Measurements from ENCODE around the gene FITM1.

The FITM1 gene

DNA sequence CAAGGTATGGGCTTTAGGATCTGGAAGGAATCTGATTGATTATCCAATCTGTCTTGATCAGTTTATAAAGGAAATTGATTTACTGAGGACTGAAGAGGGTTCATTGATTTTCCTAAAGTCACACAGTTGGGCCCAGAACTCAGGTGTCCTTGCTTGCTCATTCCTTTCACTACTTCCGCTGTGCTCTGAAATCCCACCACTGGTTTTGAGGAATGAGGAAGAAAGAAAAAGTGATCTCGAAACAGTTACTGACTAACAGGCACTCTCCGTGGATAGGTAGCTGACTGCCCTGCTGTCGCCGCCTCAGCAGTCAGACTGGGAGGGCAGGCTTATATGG is at the start of gene FITM1:
FITM1 (plus strand) TSS at position 280 of the 337 bp plus-strand sequence. CDS start 905 bp downstream, outside the sequence.
- no peak for DNase-seq (ENCODE audit: low read depth)

- DNase-seq (ENCODE audit: low read depth), result no peak
Observed at GRCh38 chr14:24080888-24081738, 49.3 kb upstream of the FITM1 start.

DNA sequence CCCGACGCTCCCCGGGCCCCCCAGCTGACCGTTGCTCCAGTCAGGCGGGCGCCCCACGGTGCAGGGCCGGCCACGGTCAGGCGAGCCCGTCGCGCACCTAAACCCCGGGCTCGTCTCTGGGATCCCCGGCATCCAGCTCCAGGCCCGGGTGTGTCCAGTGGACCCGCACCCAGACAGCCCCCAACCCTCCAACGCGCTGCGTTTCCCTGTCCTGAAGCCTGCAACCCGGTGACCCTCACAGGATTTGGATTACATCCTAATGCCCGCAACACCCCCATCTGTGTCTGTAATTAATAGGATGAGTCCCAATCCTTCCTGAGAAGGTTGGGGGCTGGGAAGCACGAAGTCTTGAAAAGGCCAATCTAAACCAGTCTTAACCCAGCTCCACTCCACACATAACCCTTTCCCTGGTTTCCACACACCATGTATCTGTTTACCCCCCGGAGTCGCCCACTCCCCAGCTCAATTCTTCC is 48.7 kb upstream of the FITM1 start:
- no peak for DNase-seq (ENCODE audit: low read depth)

GRCh38 chr14:24082411-24083080 is 47.9 kb upstream of the FITM1 start:
- DNase-seq (ENCODE audit: low read depth), result no peak

GRCh38 chr14:24083462-24083861 is 47.0 kb upstream of the FITM1 start:
- no peak for DNase-seq (ENCODE audit: low read depth)

DNA sequence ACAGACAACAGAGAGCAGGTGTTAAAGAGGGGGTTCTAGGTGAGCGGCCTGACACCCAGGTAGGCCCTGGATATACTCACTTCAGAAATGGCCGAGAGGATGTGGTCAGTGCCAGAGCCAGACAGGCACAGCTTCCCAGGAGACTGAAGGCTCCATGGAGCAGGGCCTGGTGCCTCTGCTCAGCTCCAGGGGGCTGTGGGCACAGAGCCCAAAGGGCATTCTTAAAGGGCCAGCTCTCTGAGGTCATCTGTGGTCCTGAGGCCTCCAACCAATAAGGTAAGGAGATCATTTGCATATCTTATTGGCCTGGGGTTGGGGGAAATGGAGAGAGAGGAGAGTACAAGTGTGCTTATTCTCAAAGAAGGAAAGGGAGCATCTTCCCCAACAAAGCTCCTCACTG is 46.0 kb upstream of the FITM1 start:
- DNase-seq (ENCODE audit: low read depth), result no peak

DNA sequence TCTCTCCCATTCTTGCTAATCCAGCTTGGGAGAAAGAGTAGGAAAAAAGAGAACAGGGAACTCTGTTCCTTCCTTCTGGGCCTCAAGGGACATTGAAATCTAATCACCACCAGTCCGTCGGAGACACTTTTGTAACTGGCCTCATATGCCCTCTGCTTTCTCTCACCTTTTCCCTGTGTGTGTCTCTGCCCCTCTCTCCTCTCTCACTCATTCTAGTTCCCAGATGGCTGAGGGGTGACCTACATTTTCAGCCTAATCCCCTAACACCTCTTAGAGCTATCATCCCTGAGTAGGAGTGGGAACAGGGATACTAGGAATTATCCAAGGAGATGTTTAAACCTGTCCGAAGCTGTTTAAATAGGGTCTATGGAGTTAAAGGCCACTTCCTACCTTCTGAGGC is 45.2 kb upstream of the FITM1 start:
- DNase-seq (ENCODE audit: low read depth), result no peak

DNA sequence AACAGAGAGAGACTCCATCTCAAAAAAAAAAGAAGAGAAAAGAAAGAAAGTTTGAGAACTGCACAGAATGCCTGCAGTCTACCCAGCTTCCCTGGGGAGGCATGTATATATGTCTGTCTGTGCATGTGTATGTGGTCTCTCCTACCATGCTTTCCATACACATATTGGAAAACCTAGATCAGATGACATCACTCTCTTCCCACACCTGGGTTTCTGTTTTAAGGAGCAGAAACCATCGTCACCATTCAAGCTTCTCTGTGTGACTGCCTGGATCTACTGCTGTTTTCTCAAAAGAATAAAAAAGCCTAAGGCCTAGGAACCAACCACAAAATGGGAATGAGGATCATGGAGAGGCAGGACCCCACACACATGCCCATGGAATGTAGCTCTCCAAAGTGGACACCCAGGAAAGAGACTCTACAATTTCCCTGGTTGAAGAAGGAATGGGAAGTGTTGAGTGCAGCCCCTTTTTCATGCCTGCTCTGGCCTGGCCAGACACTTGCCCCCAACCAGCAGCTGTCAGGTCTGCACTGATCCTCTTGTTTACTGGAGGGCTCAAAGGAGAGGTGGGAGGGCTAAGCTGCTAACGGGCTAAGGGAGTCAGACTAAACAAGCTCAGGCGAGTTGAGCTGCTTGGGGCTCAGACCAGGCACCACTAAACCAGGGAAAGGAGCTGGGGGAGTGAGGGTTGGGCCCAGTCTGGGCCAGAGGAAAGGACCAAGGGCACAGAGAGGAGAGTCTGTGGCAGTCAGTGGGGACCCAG is 44.1 kb upstream of the FITM1 start:
- no peak for DNase-seq (ENCODE audit: low read depth)

DNA sequence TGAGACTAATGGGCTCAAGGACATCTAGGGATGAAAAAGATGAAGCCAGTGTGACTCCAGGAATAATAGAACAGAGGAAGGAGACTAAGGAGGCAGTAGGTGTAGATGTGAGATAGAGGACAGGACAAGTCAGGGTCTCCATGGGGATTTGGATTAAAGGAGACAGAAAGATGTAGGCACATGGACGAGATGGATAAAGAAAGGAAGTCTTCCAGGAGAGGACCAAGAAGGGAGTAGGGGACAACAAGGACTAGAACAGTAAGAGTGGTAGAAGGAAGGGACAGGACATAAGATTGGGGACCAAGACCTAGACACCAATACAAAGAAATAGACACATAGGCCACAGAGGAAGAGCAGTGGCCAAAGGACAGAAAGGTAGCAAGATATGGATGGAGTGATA is 43.5 kb upstream of the FITM1 start:
- DNase-seq (ENCODE audit: low read depth), result no peak

- no peak for DNase-seq (ENCODE audit: low read depth)
Observed at GRCh38 chr14:24088095-24088494, 42.4 kb upstream of the FITM1 start.

DNA sequence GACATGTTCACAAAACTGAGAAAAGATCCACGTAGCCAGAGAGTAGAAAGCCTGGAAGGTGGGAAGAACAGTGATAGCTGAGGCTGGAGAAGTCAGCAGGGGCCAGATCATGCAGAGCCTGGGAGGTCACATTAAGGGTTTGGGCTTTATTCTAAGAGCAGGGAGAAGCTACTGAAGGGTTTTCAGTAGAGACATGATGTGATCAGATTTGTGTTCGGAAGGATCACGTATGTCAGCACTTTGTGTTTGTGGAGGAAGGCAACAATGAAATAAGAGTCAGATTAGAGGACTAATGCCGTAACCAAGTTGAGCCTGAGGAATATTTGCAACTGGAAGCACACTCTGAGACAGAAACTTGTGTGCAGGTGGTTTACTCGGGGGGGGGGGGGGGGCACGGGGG is 40.6 kb upstream of the FITM1 start:
- no peak for DNase-seq (ENCODE audit: low read depth)

DNA sequence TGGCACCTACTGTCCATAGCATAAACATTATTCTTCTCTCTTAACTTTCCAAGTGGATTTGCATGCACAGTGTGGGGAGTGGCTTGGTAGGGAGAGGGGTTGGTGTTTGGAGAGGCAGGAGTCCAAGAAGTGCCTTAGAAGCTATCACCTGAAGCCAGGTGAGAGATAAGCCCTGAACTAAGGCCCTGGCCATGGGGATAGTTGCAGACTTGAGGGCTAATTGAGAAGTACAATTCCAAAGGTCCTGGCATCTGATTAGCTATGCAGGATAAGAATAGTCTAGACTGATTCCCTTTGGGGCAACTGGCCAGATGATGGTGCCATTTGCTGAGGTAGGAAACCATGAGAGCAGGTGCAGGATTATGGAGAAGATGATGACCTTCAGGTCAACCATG is 38.4 kb upstream of the FITM1 start:
- DNase-seq (ENCODE audit: low read depth), result no peak

DNA sequence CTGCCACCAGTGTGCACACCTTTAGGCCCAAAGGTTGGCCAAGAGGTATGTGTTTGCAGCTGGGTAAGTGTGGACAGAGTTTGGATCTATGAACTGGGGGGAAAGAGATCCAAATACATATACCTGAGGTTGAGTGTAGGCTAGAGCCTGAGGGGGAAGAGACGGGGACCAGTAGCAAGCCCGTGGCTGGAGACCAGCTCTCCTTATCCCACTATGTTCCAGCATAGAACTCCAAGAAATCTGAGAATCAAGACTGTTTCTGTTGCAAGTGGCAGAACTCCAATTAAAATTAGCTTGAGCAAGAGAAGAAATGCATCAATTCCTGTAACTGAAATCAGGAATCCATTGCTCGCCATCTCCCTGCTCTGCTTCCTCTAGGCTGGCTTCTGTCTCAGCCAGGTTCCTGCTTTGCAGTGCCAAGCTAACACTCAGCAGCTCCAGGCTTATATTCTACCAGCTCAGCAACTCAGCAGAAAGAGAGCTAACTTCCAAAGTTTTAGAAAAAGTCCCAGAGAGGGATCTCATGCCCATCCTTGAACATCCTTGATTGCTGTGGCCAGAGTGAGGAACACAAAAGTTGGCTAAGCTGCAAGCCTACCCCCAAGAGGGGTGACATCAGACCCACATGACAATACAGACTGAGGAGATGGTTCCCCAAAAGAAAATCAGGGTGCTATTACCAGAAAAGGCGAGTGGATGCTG is 37.8 kb upstream of the FITM1 start:
- DNase-seq (ENCODE audit: low read depth), result no peak

- DNase-seq (ENCODE audit: low read depth), result no peak
Observed at GRCh38 chr14:24093207-24093900, 37.1 kb upstream of the FITM1 start.

- peak; percentile 70 for DNase-seq (ENCODE audit: low read depth)
Observed at GRCh38 chr14:24093901-24094840, 36.3 kb upstream of the FITM1 start, which contains the start of gene PCK2. PCK2 (plus strand) TSS chr14:24094311; CDS start chr14:24094406, 95 bp downstream.

DNA sequence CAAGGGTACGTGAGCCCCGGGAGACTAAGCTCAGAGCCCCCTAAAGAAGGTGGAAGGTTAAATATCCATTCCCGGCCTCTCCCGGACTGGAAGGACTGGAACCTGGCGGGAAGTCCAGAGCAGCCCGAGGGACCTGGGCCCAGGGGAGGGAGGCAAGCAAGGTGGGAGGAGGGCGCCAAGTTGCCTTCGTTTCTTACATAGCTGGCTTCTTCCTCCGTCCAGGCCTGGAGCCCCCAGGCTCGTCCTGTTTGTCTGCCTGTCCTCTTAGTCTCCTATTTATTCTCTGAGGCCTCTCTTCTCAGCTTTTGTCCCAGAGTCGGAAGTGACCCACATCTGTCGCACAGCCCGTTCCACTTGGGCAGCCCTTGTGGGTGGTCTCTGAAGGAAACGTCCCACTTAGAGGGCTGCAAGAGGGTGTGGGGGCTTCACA is 35.6 kb upstream of the FITM1 start:
- DNase-seq (ENCODE audit: low read depth), result no peak

- no peak for DNase-seq (ENCODE audit: low read depth)
Observed at GRCh38 chr14:24095271-24096068, 35.0 kb upstream of the FITM1 start.

GRCh38 chr14:24096545-24097181 is 33.8 kb upstream of the FITM1 start:
- no peak for DNase-seq (ENCODE audit: low read depth)
